GM23338 (cell line): ENCODE results near the gene GCFC2. TPM values are rescaled to one million over a fixed set of nuclear protein-coding genes. Genes with fewer than 3 reads are reported as not detected.

ENCODE experiments used
- ATAC-seq: fragments of 200-7000 bp; cut with Tn5 transposase; 3 replicates; pipeline ENCODE4 v1.9.1; 2020
- DNase-seq: peaks from one replicate; pipeline ENCODE4 v3.0.0-alpha.2; 2015; ENCODE audit warnings: low spot score
- H2AFZ ChIP-seq: fragments of 200-600 bp; sonication (generic); 2 replicates; pipeline ENCODE4 v1.8.0; 2016; ENCODE audit warnings: antibody characterized with exemption, mild to moderate bottlenecking, moderate library complexity
- H3F3A ChIP-seq: fragments of 200-600 bp; sonication (generic); replicated peaks from 2 replicates; pipeline ENCODE4 v1.8.0; 2017; ENCODE audit warnings: antibody characterized with exemption, mixed run types, low read depth
- H3K27ac ChIP-seq: fragments of 200-600 bp; sonication (generic); 2 replicates; pipeline ENCODE4 v1.6.1; 2016; ENCODE audit warnings: low read depth
- H3K27me3 ChIP-seq: fragments of 200-600 bp; sonication (generic); 2 replicates; pipeline ENCODE4 v1.8.0; 2016; ENCODE audit warnings: mild to moderate bottlenecking, mixed run types, moderate library complexity; ENCODE audit not compliant: insufficient read depth
- H3K36me3 ChIP-seq: fragments of 200-600 bp; sonication (generic); 2 replicates; pipeline ENCODE4 v1.8.0; 2016; ENCODE audit warnings: mild to moderate bottlenecking; ENCODE audit not compliant: insufficient read depth
- H3K4me1 ChIP-seq: fragments of 200-600 bp; sonication (generic); 2 replicates; pipeline ENCODE4 v1.8.0; 2016; ENCODE audit warnings: mild to moderate bottlenecking, moderate library complexity; ENCODE audit not compliant: insufficient read depth
- H3K4me2 ChIP-seq: fragments of 200-600 bp; sonication (generic); 2 replicates; pipeline ENCODE4 v1.7.1; 2017; ENCODE audit warnings: mixed run types
- H3K4me3 ChIP-seq: fragments of 200-600 bp; sonication (generic); 2 replicates; pipeline ENCODE4 v1.6.1; 2016; ENCODE audit warnings: mixed run types
- H3K79me2 ChIP-seq: fragments of 200-600 bp; sonication (generic); replicated peaks from 2 replicates; pipeline ENCODE4 v1.8.0; 2017; ENCODE audit warnings: mild to moderate bottlenecking; ENCODE audit not compliant: insufficient read depth
- H3K9me2 ChIP-seq: fragments of 200-600 bp; sonication (generic); 2 replicates; pipeline ENCODE4 v1.8.0; 2017; ENCODE audit not compliant: insufficient read depth
- H4K20me1 ChIP-seq: fragments of 200-600 bp; sonication (generic); replicated peaks from 2 replicates; pipeline ENCODE4 v1.8.0; 2017; ENCODE audit warnings: mild to moderate bottlenecking; ENCODE audit not compliant: insufficient read depth
- H3K27ac Mint-ChIP-seq: 2 replicates; pipeline ENCODE4 v1.8.0; 2020; ENCODE audit warnings: inconsistent platforms, mild to moderate bottlenecking, moderate library complexity, mixed read lengths
- H3K27me3 Mint-ChIP-seq: 3 replicates; pipeline ENCODE4 v1.8.0; 2022; ENCODE audit warnings: low read depth, mild to moderate bottlenecking, moderate library complexity, mixed read lengths, inconsistent platforms; ENCODE audit not compliant: insufficient read depth, poor library complexity
- H3K36me3 Mint-ChIP-seq: 3 replicates; pipeline ENCODE4 v1.8.0; 2021; ENCODE audit warnings: low read depth, mild to moderate bottlenecking, inconsistent platforms, moderate library complexity, mixed read lengths
- H3K4me1 Mint-ChIP-seq: 3 replicates; pipeline ENCODE4 v1.8.0; 2020; ENCODE audit warnings: mild to moderate bottlenecking, inconsistent platforms, mixed read lengths
- H3K4me3 Mint-ChIP-seq: 3 replicates; pipeline ENCODE4 v1.8.0; 2021; ENCODE audit warnings: moderate library complexity, mild to moderate bottlenecking, inconsistent platforms, mixed read lengths
- H3K9me3 Mint-ChIP-seq: 3 replicates; pipeline ENCODE4 v1.8.0; 2020; ENCODE audit warnings: moderate library complexity, mild to moderate bottlenecking, inconsistent platforms, mixed read lengths
- CTCF ChIP-seq, 2 experiments: fragments of 200-600 bp in 1 of 2; sonication (generic) in 1 of 2; conservative IDR thresholded peaks; 2 replicates each; pipeline versions ENCODE4 v1.5.1 to v1.6.1; 2016 to 2017; ENCODE audit warnings: antibody characterized with exemption in 2 of 2, low read depth in 2 of 2, mild to moderate bottlenecking in 2 of 2, moderate library complexity in 1 of 2
- ETS1 ChIP-seq: IDR thresholded peaks from 2 replicates; pipeline ENCODE4 v1.6.1; 2016; ENCODE audit warnings: antibody characterized with exemption
- EZH2 ChIP-seq: fragments of 200-600 bp; sonication (generic); IDR thresholded peaks from one replicate; pipeline ENCODE4 v1.8.0; 2017; ENCODE audit warnings: antibody characterized with exemption, mild to moderate bottlenecking, low read depth; ENCODE audit not compliant: unreplicated experiment
- EZH2phosphoT487 ChIP-seq: fragments of 200-600 bp; sonication (generic); IDR thresholded peaks from one replicate; pipeline ENCODE4 v1.8.1; 2018; ENCODE audit warnings: antibody characterized with exemption; ENCODE audit not compliant: unreplicated experiment
- POLR2AphosphoS5 ChIP-seq: IDR thresholded peaks from 2 replicates; pipeline ENCODE4 v1.6.1; 2016; ENCODE audit warnings: antibody characterized with exemption, low read depth
- STAT1 ChIP-seq: IDR thresholded peaks from one replicate; pipeline ENCODE4 v1.6.1; 2016; ENCODE audit warnings: antibody characterized with exemption; ENCODE audit not compliant: unreplicated experiment
- polyA plus RNA-seq: library from polyadenylated mRNA; unstranded; fragments of >200 nt; fragmentation: Nextera tagmentation; extraction: Ambion mirVana; gene quantifications from 2 replicates; pipeline ENCODE4 v1.2.1, GENCODE V29; 2016
- total RNA-seq: library from RNA; depleted of rRNA; stranded (reverse); fragments of >200 nt; shearing (Covaris generic); gene quantifications from 2 replicates; pipeline ENCODE4 v1.2.3, GENCODE V29; 2014

The GCFC2 gene
- total and polyA plus RNA-seq, 2 experiments from 2014 or later = 23.8 to 26.2 TPM

GRCh38 chr2:75622500-75622899 is 88.2 kb downstream of the GCFC2 start:
- Histone ChIP-seq H3K27ac (no peak overlapping the region), H3K4me1 (no peaks in the 10 kb centered on the region), H3K9me2 (peaks cover 7% of the 10 kb centered on the region; the same call in 1 of the 2 replicates), H3K4me3 (no peak overlapping the region), H4K20me1 (no peaks in the 10 kb centered on the region; the same call in 1 of the 2 replicates), H3K4me2 (no peak overlapping the region), H3F3A (no peaks in the 10 kb centered on the region), H3K27me3 (no peaks in the 10 kb centered on the region), H2AFZ (no peak overlapping the region), H3K79me2 (no peaks in the 10 kb centered on the region), H3K36me3 (no peaks in the 10 kb centered on the region)
- DNase-seq (no peak), ATAC-seq (no peak)
- H3K27me3 Mint-ChIP-seq = peaks cover 2% of the 10 kb centered on the region
- no peaks in the 10 kb centered on the region for H3K4me1 Mint-ChIP-seq
- no peak overlapping the region for H3K27ac Mint-ChIP-seq
- TF ChIP-seq POLR2AphosphoS5 = no peak
- no peak for TF ChIP-seq ETS1
- H3K9me3 Mint-ChIP-seq = no peaks in the 10 kb centered on the region
- no peaks in the 10 kb centered on the region for H3K36me3 Mint-ChIP-seq
- H3K4me3 Mint-ChIP-seq = no peak overlapping the region

GRCh38 chr2:75621228-75621627 is 89.5 kb downstream of the GCFC2 start:
- H3K36me3 Mint-ChIP-seq = no peaks in the 10 kb centered on the region
- Histone ChIP-seq H3K4me2 (no peak overlapping the region), H2AFZ (peak overlapping the region; percentile 29; the same call in 1 of the 2 replicates), H3K36me3 (no peaks in the 10 kb centered on the region), H3K79me2 (no peaks in the 10 kb centered on the region), H3K9me2 (peaks cover 7% of the 10 kb centered on the region; the same call in 1 of the 2 replicates), H3F3A (no peaks in the 10 kb centered on the region), H4K20me1 (no peaks in the 10 kb centered on the region; the same call in 1 of the 2 replicates), H3K27ac (no peak overlapping the region), H3K4me3 (no peak overlapping the region), H3K27me3 (no peaks in the 10 kb centered on the region), H3K4me1 (no peaks in the 10 kb centered on the region)
- H3K9me3 Mint-ChIP-seq = no peaks in the 10 kb centered on the region
- no peak for TF ChIP-seq STAT1
- peaks cover 2% of the 10 kb centered on the region for H3K27me3 Mint-ChIP-seq
- ATAC-seq (no peak), DNase-seq (no peak)
- H3K4me1 Mint-ChIP-seq = no peaks in the 10 kb centered on the region
- H3K4me3 Mint-ChIP-seq = no peak overlapping the region
- no peak overlapping the region for H3K27ac Mint-ChIP-seq

GRCh38 chr2:75619956-75620740 is 90.6 kb downstream of the GCFC2 start:
- Histone ChIP-seq H3K27ac (no peak overlapping the region), H3K4me1 (no peaks in the 10 kb centered on the region), H3K27me3 (no peaks in the 10 kb centered on the region), H2AFZ (no peak overlapping the region), H3K36me3 (no peaks in the 10 kb centered on the region), H3K9me2 (peaks cover 7% of the 10 kb centered on the region; the same call in 1 of the 2 replicates), H3K4me3 (no peak overlapping the region), H3F3A (no peaks in the 10 kb centered on the region), H3K79me2 (no peaks in the 10 kb centered on the region), H3K4me2 (no peak overlapping the region), H4K20me1 (no peaks in the 10 kb centered on the region; the same call in 1 of the 2 replicates)
- no peak for TF ChIP-seq EZH2phosphoT487
- no peak for TF ChIP-seq ETS1
- TF ChIP-seq EZH2 = no peak
- no peak for TF ChIP-seq STAT1
- no peak for TF ChIP-seq CTCF (conservative IDR thresholded peaks at IDR 0.05; ENCODE audit: low read depth in 2 of 2)
- H3K4me1 Mint-ChIP-seq = no peaks in the 10 kb centered on the region
- H3K4me3 Mint-ChIP-seq = no peak overlapping the region
- no peak overlapping the region for H3K27ac Mint-ChIP-seq
- no peaks in the 10 kb centered on the region for H3K36me3 Mint-ChIP-seq
- ATAC-seq (no peak), DNase-seq (no peak)
- peaks cover 2% of the 10 kb centered on the region for H3K27me3 Mint-ChIP-seq
- H3K9me3 Mint-ChIP-seq = no peaks in the 10 kb centered on the region
